Measurements from ENCODE around the gene CCNY.

DNA sequence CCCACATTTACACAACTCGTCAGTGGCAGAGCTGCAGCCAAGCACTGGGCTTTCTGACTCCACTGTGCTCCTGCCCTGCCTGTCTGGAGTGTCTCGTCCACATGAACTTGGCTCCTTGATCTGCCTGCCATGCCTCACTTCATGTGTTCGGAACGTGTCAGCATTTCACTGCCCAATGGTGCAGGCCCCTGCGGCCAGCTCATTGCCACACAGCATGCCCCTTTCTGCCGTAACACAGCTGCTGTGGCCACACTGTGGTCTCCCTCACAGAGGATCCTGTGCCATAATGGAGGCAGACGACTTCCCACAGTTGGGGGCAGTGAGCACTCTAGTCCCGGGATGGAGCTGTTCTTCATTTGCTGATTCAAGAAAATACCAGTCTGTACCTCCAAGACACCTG lies 174.6 kb downstream of the CCNY start:
- TF ChIP-seq, protein P1, sequence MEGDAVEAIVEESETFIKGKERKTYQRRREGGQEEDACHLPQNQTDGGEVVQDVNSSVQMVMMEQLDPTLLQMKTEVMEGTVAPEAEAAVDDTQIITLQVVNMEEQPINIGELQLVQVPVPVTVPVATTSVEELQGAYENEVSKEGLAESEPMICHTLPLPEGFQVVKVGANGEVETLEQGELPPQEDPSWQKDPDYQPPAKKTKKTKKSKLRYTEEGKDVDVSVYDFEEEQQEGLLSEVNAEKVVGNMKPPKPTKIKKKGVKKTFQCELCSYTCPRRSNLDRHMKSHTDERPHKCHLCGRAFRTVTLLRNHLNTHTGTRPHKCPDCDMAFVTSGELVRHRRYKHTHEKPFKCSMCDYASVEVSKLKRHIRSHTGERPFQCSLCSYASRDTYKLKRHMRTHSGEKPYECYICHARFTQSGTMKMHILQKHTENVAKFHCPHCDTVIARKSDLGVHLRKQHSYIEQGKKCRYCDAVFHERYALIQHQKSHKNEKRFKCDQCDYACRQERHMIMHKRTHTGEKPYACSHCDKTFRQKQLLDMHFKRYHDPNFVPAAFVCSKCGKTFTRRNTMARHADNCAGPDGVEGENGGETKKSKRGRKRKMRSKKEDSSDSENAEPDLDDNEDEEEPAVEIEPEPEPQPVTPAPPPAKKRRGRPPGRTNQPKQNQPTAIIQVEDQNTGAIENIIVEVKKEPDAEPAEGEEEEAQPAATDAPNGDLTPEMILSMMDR (IDR thresholded peaks at IDR 0.05) = no peak
- TF ChIP-seq ZFX (IDR thresholded peaks at IDR 0.05; ENCODE audit: borderline replicate concordance) = no peak
